K562 (cell line): ENCODE measurements around the gene MYL3. TPM values are rescaled to one million over a fixed set of nuclear protein-coding genes. Genes with fewer than 3 reads are reported as not detected.

Source experiments
- ATAC-seq: fragments of 200-7000 bp; cut with Tn5 transposase; 3 replicates; pipeline ENCODE4 v1.9.1; 2020; ENCODE audit warnings: moderate library complexity
- BruUV-seq: library from RNA; stranded (reverse); fragments of 400-500 nt; replicated peaks from 2 replicates; lab custom pipeline; 2021; lab: Mats Ljungman, UMichigan
- CTCF ChIA-PET: fragments of 300-600 bp; formaldehyde crosslinking; extraction: SDS; loops from one replicate; lab custom pipeline; 2021; ENCODE audit warnings: low intra/inter-chr PET ratio; lab: Yijun Ruan, JAX
- POLR2A ChIA-PET: fragments of 300-600, 350-650 bp; sonication (Branson Sonifier 250); formaldehyde crosslinking; extraction: SDS; loops from one replicate; lab custom pipeline; 2021; ENCODE audit warnings: antibody characterized with exemption, inconsistent platforms; lab: Yijun Ruan, JAX
- DNase-seq, 4 experiments: peaks; one replicate each; pipeline versions ENCODE4 v3.0.0 to v3.0.0-alpha.2; 2011 to 2018; ENCODE audit warnings: low spot score in 3 of 4, mixed read lengths in 3 of 4; ENCODE audit errors: extremely low read depth in 1 of 4
- FAIRE-seq: peaks from 2 replicates; lab custom pipeline; 2011; peaks lifted over from hg19 to GRCh38; lab: Jason Lieb, UNC
- H2AFZ ChIP-seq: 2 replicates; pipeline ENCODE4 v1.6.0; 2011; ENCODE audit warnings: low read depth, low read length, control low read depth, inconsistent platforms
- H3K27ac ChIP-seq: fragments of 200-600 bp; 3 replicates; pipeline ENCODE4 v1.8.0; 2011; ENCODE audit warnings: low read depth, mild to moderate bottlenecking, control low read depth, inconsistent platforms, low read length, moderate library complexity, mixed read lengths; ENCODE audit errors: extremely low read depth
- H3K27me3 ChIP-seq, 2 experiments: fragments of 300-600 bp in 1 of 2; 2 replicates in 1 of 2; 3 replicates in 1 of 2; pipeline versions ENCODE4 v1.6.0 to v1.8.0; 2011; ENCODE audit warnings: inconsistent platforms in 2 of 2, low read length in 2 of 2, mild to moderate bottlenecking in 1 of 2, mixed read lengths in 1 of 2, moderate library complexity in 1 of 2; ENCODE audit not compliant: control insufficient read depth in 2 of 2, insufficient read depth in 2 of 2
- H3K36me3 ChIP-seq: fragments of 300-600 bp; 3 replicates; pipeline ENCODE4 v1.8.0; 2011; ENCODE audit warnings: mild to moderate bottlenecking, low read length, inconsistent platforms; ENCODE audit not compliant: control insufficient read depth, insufficient read depth
- H3K4me1 ChIP-seq, 2 experiments: fragments of 200-600 bp in 1 of 2; replicated peaks in 1 of 2; 2 replicates in 1 of 2; 3 replicates in 1 of 2; pipeline versions ENCODE4 v1.5.1 to v1.8.0; 2011; ENCODE audit warnings: inconsistent platforms in 2 of 2, low read length in 2 of 2, mild to moderate bottlenecking in 1 of 2, mixed read lengths in 1 of 2, moderate library complexity in 1 of 2; ENCODE audit not compliant: control insufficient read depth in 2 of 2, insufficient read depth in 2 of 2
- H3K4me2 ChIP-seq: 2 replicates; pipeline ENCODE4 v1.6.1; 2011; ENCODE audit warnings: low read length, control low read depth, inconsistent platforms, mixed read lengths; ENCODE audit not compliant: insufficient read depth
- H3K4me3 ChIP-seq: fragments of 200-600 bp; sonication (generic), shearing (Covaris generic); 2 replicates; pipeline ENCODE4 v1.5.1; 2016; ENCODE audit warnings: control low read depth, inconsistent platforms
- H3K79me2 ChIP-seq: fragments of 200-600 bp; 3 replicates; pipeline ENCODE4 v1.8.0; 2011; ENCODE audit warnings: low read length, inconsistent platforms; ENCODE audit not compliant: control insufficient read depth, insufficient read depth
- H3K9ac ChIP-seq, 2 experiments: 2 replicates each; pipeline versions ENCODE4 v1.6.0 to v1.6.1; 2011; ENCODE audit warnings: low read depth in 2 of 2, low read length in 2 of 2, control low read depth in 1 of 2, inconsistent platforms in 1 of 2, mild to moderate bottlenecking in 1 of 2, mixed read lengths in 1 of 2; ENCODE audit not compliant: insufficient read depth in 1 of 2
- H3K9me1 ChIP-seq: one replicate; pipeline ENCODE4 v1.6.0; 2011; ENCODE audit warnings: inconsistent platforms, mild to moderate bottlenecking, low read length, moderate library complexity; ENCODE audit not compliant: control insufficient read depth, insufficient read depth
- H3K9me3 ChIP-seq: replicated peaks from 2 replicates; pipeline ENCODE4 v1.5.1; 2011; ENCODE audit warnings: low read depth, low read length, inconsistent platforms; ENCODE audit not compliant: control insufficient read depth, insufficient read depth
- H4K20me1 ChIP-seq: replicated peaks from 2 replicates; pipeline ENCODE4 v1.6.1; 2011; ENCODE audit warnings: low read length, inconsistent platforms, mixed read lengths; ENCODE audit not compliant: control insufficient read depth, insufficient read depth
- CHCHD3 ChIP-seq: fragments of 250-450 bp; sonication (Bioruptor Pico); IDR thresholded peaks from 2 replicates; pipeline ENCODE4 v2.1.2; 2022; ENCODE audit warnings: mild to moderate bottlenecking
- GATA2 ChIP-seq: sonication (generic); formaldehyde crosslinking; IDR thresholded peaks from 2 replicates; pipeline ENCODE4 v1.4.0; 2020; ENCODE audit warnings: mild to moderate bottlenecking, missing genetic modification reagents
- NR1H2 ChIP-seq: sonication (generic); formaldehyde crosslinking; IDR thresholded peaks from 2 replicates; pipeline ENCODE4 v1.4.0; 2020; ENCODE audit warnings: mild to moderate bottlenecking, missing genetic modification reagents
- PBX2 ChIP-seq, 2 experiments: IDR thresholded peaks in 1 of 2; conservative IDR thresholded peaks in 1 of 2; 2 replicates each; pipeline ENCODE4 v1.6.1; 2016; ENCODE audit warnings: low read depth in 2 of 2, mild to moderate bottlenecking in 1 of 2, missing compliant biosample characterization in 1 of 2, missing genetic modification characterization in 1 of 2, moderate library complexity in 1 of 2
- PTRF ChIP-seq: fragments of 450-650 bp; IDR thresholded peaks from 2 replicates; pipeline ENCODE4 v1.6.1; 2016; ENCODE audit warnings: mild to moderate bottlenecking, missing genetic modification characterization, missing compliant biosample characterization
- RBM14 ChIP-seq: fragments of 200-400 bp; formaldehyde crosslinking; IDR thresholded peaks from 2 replicates; pipeline ENCODE4 v1.6.1; 2018; ENCODE audit warnings: low read depth, mild to moderate bottlenecking, low read length, moderate library complexity, borderline replicate concordance; ENCODE audit not compliant: insufficient read depth
- SMAD1 ChIP-seq: fragments of 150-350 bp; IDR thresholded peaks from 2 replicates; pipeline ENCODE4 v1.6.1; 2014; ENCODE audit warnings: low read length, low read depth; ENCODE audit not compliant: partially characterized antibody
- THRAP3 ChIP-seq: fragments of 450-650 bp; IDR thresholded peaks from 2 replicates; pipeline ENCODE4 v1.6.1; 2016; ENCODE audit warnings: mild to moderate bottlenecking, inconsistent platforms, borderline replicate concordance
- XRCC5 ChIP-seq: fragments of 200-400 bp; formaldehyde crosslinking; IDR thresholded peaks from 2 replicates; pipeline ENCODE4 v1.6.1; 2017; ENCODE audit warnings: low read depth, mild to moderate bottlenecking, low read length
- ZNF175 ChIP-seq: fragments of 200-800 bp; sonication (Bioruptor generic); IDR thresholded peaks from 2 replicates; pipeline ENCODE4 v1.6.1; 2016; ENCODE audit warnings: low read depth, mild to moderate bottlenecking, missing genetic modification characterization, missing compliant biosample characterization
- ZNF449 ChIP-seq: fragments of 250-450 bp; sonication (Bioruptor Pico); IDR thresholded peaks from 2 replicates; pipeline ENCODE4 v1.8.0; 2022; ENCODE audit warnings: moderate library complexity, mild to moderate bottlenecking, inconsistent platforms
- WGBS: fragments of 100-300 bp; shearing (Covaris generic); methylation state at CpG from one replicate; pipeline ENCODE4 v1.1.6; 2016; ENCODE audit warnings: low coverage, mixed read lengths; ENCODE audit not compliant: insufficient coverage; ENCODE audit errors: missing lambda C conversion rate; 5-methylcytosine and 5-hydroxymethylcytosine counted together
- in situ Hi-C: fragments of 300-500 bp; cut with MboI; formaldehyde crosslinking; loops from 4 replicates; pipeline ENCODE4 v1.15.0; 2018; ENCODE audit warnings: inconsistent platforms, mixed read lengths
- intact Hi-C: fragments of 100-400 bp; cut with micrococcal nuclease; formaldehyde crosslinking; loops from 2 replicates; pipeline ENCODE4 v1.14.2; 2022
- polyA plus RNA-seq, 8 experiments: library from polyadenylated mRNA; depleted of rRNA in 4 of 8; stranded (reverse) in 5 of 8; unstranded in 3 of 8; fragments of >200 nt; fragmentation: Nextera tagmentation in 2 of 8; fragmentation: Illumina TruSeq in 1 of 8; extraction: Ambion mirVana in 2 of 8; extraction: Trizol in 1 of 8; gene quantifications; 2 replicates each; pipeline versions ENCODE4 v1.2.1 to v1.2.3, GENCODE V29; 2011 to 2014; ENCODE audit warnings: inconsistent platforms in 1 of 8, missing spikeins in 1 of 8
- total RNA-seq, 7 experiments: library from RNA; depleted of rRNA in 6 of 7; stranded (reverse); fragments of >200 nt in 6 of 7; fragmentation: Illumina TruSeq in 2 of 7; extraction: Trizol in 2 of 7; gene quantifications; 2 replicates each; pipeline versions ENCODE4 v1.2.1 to v1.2.3, GENCODE V29; 2011 to 2021; ENCODE audit warnings: low replicate concordance in 1 of 7

MYL3 gene
- total and polyA plus RNA-seq, 9 of the 15 experiments (the other 6 are each of a cell fraction or from before 2014, with no cell fraction given), result 0.14 to 0.45 TPM; not detected in 7

- POLR2A ChIA-PET, result interaction anchor here (0.6 kb wide), 1 partner anchor 52 kb away, joined by 3 read pairs; no protein-coding TSS in a partner anchor
- Histone ChIP-seq H3K36me3 (no peaks in the 10 kb centered on the region), H4K20me1 (no peaks in the 10 kb centered on the region), H3K9me3 (no peaks in the 10 kb centered on the region), H3K27ac (no peak overlapping the region), H3K79me2 (no peaks in the 10 kb centered on the region), H3K4me3 (no peak overlapping the region), H3K27me3 (peaks cover 29 to 45% of the 10 kb centered on the region in 2 experiments), H3K4me2 (no peak overlapping the region), H3K9me1 (no peaks in the 10 kb centered on the region), H2AFZ (no peak overlapping the region), H3K4me1 (peaks cover 0 to 11% of the 10 kb centered on the region in 2 experiments; a peak in 2 of 5 replicates), H3K9ac (no peak overlapping the region)
- in situ Hi-C loops, result no loop called here
- intact Hi-C loops, result no loop called here
- CTCF ChIA-PET, result no interaction called here
- no TSS peak for BruUV-seq
- WGBS, result 0% methylated on average over 3 of the region's 3 CpGs
- TF ChIP-seq SMAD1 (no peak), PTRF (tag) (no peak)
- FAIRE-seq (no peak), ATAC-seq (no peak), DNase-seq (no peak)
Observed at GRCh38 chr3:46831316-46831715, 31.9 kb downstream of the MYL3 start.

GRCh38 chr3:46830801-46831200 lies 32.4 kb downstream of the MYL3 start:
- Histone ChIP-seq H3K36me3 (no peaks in the 10 kb centered on the region), H3K4me1 (peaks cover 0 to 11% of the 10 kb centered on the region in 2 experiments; a peak in 2 of 5 replicates), H3K79me2 (no peaks in the 10 kb centered on the region), H3K4me3 (no peak overlapping the region), H3K9me3 (no peaks in the 10 kb centered on the region), H3K9ac (no peak overlapping the region), H3K27ac (no peak overlapping the region), H3K9me1 (no peaks in the 10 kb centered on the region), H4K20me1 (no peaks in the 10 kb centered on the region), H2AFZ (no peak overlapping the region), H3K4me2 (no peak overlapping the region), H3K27me3 (peaks cover 29 to 45% of the 10 kb centered on the region in 2 experiments)
- no peak for FAIRE-seq
- intact Hi-C loops, result no loop called here
- POLR2A ChIA-PET, result no interaction called here
- in situ Hi-C loops, result no loop called here
- WGBS, result 0% methylated on average over 2 of the region's 2 CpGs
- ATAC-seq, result no peak
- BruUV-seq, result no TSS peak
- CTCF ChIA-PET, result no interaction called here
- DNase-seq, result no peak
- TF ChIP-seq THRAP3 (no peak), XRCC5 (no peak), CHCHD3 (CRISPR knock-in tag) (no peak), ZNF449 (CRISPR knock-in tag) (no peak), NR1H2 (CRISPR knock-in tag) (no peak), PBX2 (CRISPR knock-in tag; IDR thresholded peaks at IDR 0.05; ENCODE audit: low read depth) (no peak), PBX2 (tag; conservative IDR thresholded peaks at IDR 0.05; ENCODE audit: low read depth) (no peak), RBM14 (no peak), GATA2 (no peak), ZNF175 (CRISPR knock-in tag) (no peak)
